GM23248 (cell line): Measurements from ENCODE around the gene ZNF835. TPM values are rescaled to one million over a fixed set of nuclear protein-coding genes. Genes with fewer than 3 reads are reported as not detected.

Experiments used
- DNase-seq: peaks from one replicate; pipeline ENCODE4 v3.0.0-alpha.2; 2015
- H2AFZ ChIP-seq: fragments of 200-600 bp; sonication (generic); 2 replicates; pipeline ENCODE4 v1.6.1; 2016; ENCODE audit warnings: antibody characterized with exemption
- H3F3A ChIP-seq: fragments of 200-600 bp; sonication (generic); 2 replicates; pipeline ENCODE4 v1.6.1; 2016; ENCODE audit warnings: mild to moderate bottlenecking, antibody characterized with exemption, mixed run types; ENCODE audit not compliant: insufficient read depth
- H3K27ac ChIP-seq: fragments of 200-600 bp; sonication (generic); 2 replicates; pipeline ENCODE4 v1.5.1; 2016; ENCODE audit warnings: mild to moderate bottlenecking
- H3K27me3 ChIP-seq: fragments of 200-600 bp; sonication (generic); replicated peaks from 2 replicates; pipeline ENCODE4 v1.6.1; 2016; ENCODE audit warnings: mild to moderate bottlenecking; ENCODE audit not compliant: insufficient read depth
- H3K36me3 ChIP-seq: fragments of 200-600 bp; sonication (generic); 2 replicates; pipeline ENCODE4 v1.6.1; 2016; ENCODE audit warnings: low read depth, mild to moderate bottlenecking
- H3K4me1 ChIP-seq: fragments of 200-600 bp; sonication (generic); 2 replicates; pipeline ENCODE4 v1.6.1; 2016; ENCODE audit warnings: mild to moderate bottlenecking; ENCODE audit not compliant: insufficient read depth
- H3K4me2 ChIP-seq: fragments of 200-600 bp; sonication (generic); one replicate; pipeline ENCODE4 v1.6.1; 2016; ENCODE audit warnings: mild to moderate bottlenecking; ENCODE audit not compliant: unreplicated experiment
- H3K4me3 ChIP-seq: fragments of 200-600 bp; sonication (generic); 2 replicates; pipeline ENCODE4 v1.5.1; 2016; ENCODE audit warnings: mild to moderate bottlenecking
- H3K79me2 ChIP-seq: fragments of 200-600 bp; sonication (generic); 2 replicates; pipeline ENCODE4 v1.6.1; 2016; ENCODE audit warnings: mild to moderate bottlenecking; ENCODE audit not compliant: insufficient read depth
- H3K9ac ChIP-seq: fragments of 200-600 bp; sonication (generic); 2 replicates; pipeline ENCODE4 v1.6.1; 2016; ENCODE audit warnings: mild to moderate bottlenecking
- H3K9me2 ChIP-seq: fragments of 200-600 bp; sonication (generic); 2 replicates; pipeline ENCODE4 v1.6.1; 2016; ENCODE audit warnings: mixed run types, mild to moderate bottlenecking, moderate library complexity; ENCODE audit not compliant: insufficient read depth
- H3K9me3 ChIP-seq: fragments of 200-600 bp; sonication (generic); one replicate; pipeline ENCODE4 v1.6.1; 2017; ENCODE audit warnings: low read depth
- H4K20me1 ChIP-seq: fragments of 200-600 bp; sonication (generic); 2 replicates; pipeline ENCODE4 v1.6.0; 2016; ENCODE audit not compliant: insufficient read depth
- EZH2 ChIP-seq: fragments of 200-600 bp; sonication (generic); IDR thresholded peaks from 2 replicates; pipeline ENCODE4 v1.6.1; 2018; ENCODE audit warnings: antibody characterized with exemption, mild to moderate bottlenecking; ENCODE audit not compliant: insufficient read depth, poor library complexity, severe bottlenecking
- EZH2phosphoT487 ChIP-seq: fragments of 200-600 bp; sonication (generic); IDR thresholded peaks from 2 replicates; pipeline ENCODE4 v1.6.1; 2018; ENCODE audit warnings: antibody characterized with exemption, moderate library complexity, mild to moderate bottlenecking, low read depth; ENCODE audit not compliant: insufficient read depth
- WGBS, 2 experiments: methylation state at CpG; one replicate each; pipeline ENCODE4 v1.1.6; 2015 to 2017; ENCODE audit warnings: low lambda C conversion rate in 2 of 2, low coverage in 1 of 2; ENCODE audit errors: missing lambda C conversion rate in 2 of 2; 5-methylcytosine and 5-hydroxymethylcytosine counted together
- in situ Hi-C: fragments of 300-500 bp; cut with MboI; formaldehyde crosslinking; loops from 2 replicates; pipeline ENCODE4 v1.15.0; 2020
- polyA plus RNA-seq: library from polyadenylated mRNA; unstranded; fragments of >200 nt; fragmentation: Nextera tagmentation; extraction: Ambion mirVana; gene quantifications from 2 replicates; pipeline ENCODE4 v1.2.1, GENCODE V29; 2016
- total RNA-seq: library from RNA; depleted of rRNA; stranded (reverse); fragments of >200 nt; shearing (Covaris generic); gene quantifications from 2 replicates; pipeline ENCODE4 v1.2.3, GENCODE V29; 2014

ZNF835 gene
- total and polyA plus RNA-seq, 2 experiments from 2014 or later: 0.09 TPM; not detected in 1

DNA sequence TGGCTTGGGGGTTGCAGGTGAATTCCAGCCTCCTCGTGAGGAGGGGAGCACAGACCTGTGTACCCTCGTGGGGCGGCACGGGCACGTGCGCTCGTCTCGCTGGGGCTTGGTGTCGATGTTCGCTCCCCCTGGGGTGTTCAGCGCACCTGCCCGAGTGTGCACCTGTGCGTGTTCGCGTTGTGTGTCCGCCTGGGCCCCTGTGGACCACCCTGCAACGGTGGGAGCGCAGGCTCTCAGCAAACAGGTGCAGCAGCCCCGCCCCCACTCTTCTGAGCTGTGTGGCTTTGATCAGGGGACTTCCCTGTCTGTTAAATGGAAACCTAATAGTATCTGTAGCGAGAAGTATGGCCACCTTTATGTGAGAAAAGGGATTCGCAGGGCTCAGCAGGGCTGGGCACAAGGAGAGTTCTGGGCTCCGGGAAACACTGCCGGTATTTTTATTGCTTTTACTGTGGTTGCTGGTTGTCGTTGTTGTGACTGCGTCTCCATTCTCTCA lies 28.0 kb downstream of the ZNF835 start:
- H3K27ac ChIP-seq: no peak overlapping the region
- no peak overlapping the region for H3K9ac ChIP-seq
- no peak overlapping the region for H3K4me2 ChIP-seq
- no peaks in the 10 kb centered on the region for H3K4me1 ChIP-seq
- H3K9me3 ChIP-seq: no peaks in the 10 kb centered on the region
- DNase-seq: no peak
- H3F3A ChIP-seq: no peaks in the 10 kb centered on the region
- H3K36me3 ChIP-seq: no peaks in the 10 kb centered on the region
- no peaks in the 10 kb centered on the region for H4K20me1 ChIP-seq
- no peaks in the 10 kb centered on the region for H3K27me3 ChIP-seq
- in situ Hi-C loops: loop anchor here (25.0 kb wide), 1 partner anchor 606 kb away; no protein-coding TSS in a partner anchor
- H3K9me2 ChIP-seq: no peaks in the 10 kb centered on the region
- TF ChIP-seq EZH2phosphoT487: no peak
- TF ChIP-seq EZH2: no peak
- no peak overlapping the region for H3K4me3 ChIP-seq
- H3K79me2 ChIP-seq: no peaks in the 10 kb centered on the region
- WGBS, 2 experiments: 12 to 17% methylated on average over 12 to 25 of the region's 25 CpGs
- H2AFZ ChIP-seq: no peak overlapping the region

DNA sequence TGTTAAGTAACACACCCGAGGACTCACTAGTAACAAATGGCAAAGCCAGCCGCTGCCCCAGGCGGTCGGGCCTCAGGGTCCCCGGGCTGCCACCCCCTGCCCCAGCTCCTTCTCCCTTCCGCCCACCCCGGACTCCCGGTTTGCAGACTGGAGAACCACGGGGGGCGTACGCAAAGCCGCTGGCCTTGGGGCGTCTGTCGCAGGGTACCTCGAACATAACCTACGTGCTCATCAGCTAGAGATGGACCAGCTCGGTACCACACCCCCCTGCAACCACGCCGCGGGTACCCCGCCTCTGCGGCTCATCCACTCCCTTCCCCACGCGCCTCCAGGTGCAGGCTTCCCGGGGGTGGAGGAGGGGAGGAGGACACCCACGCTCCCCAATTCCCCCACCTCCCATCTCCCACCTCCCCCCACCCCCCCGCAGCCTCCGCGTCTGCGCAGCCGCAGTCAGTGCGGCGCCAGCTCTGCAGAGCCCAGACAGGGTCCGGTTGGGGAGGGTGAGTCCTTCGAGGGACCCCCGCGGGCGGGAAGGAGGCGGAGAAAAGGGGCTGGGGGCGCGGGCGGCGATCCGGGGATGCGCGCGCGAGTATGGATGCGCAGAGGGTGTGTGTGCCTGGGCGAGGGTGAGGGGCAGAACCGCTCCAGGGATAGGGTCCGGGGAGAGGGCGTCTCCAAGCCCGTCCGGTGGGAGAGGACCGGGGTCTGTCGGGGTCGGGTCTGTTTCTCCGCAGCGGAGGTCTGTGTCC lies 28.7 kb downstream of the ZNF835 start, which contains the start of gene SMIM17:
SMIM17 (plus strand) TSS at position 449 of the 749 bp plus-strand sequence. CDS start 2,509 bp downstream, outside the sequence.
- Histone ChIP-seq H3K79me2 (no peaks in the 10 kb centered on the region), H3K9me2 (no peaks in the 10 kb centered on the region), H3F3A (no peaks in the 10 kb centered on the region; the same call in 1 of the 2 replicates), H3K27ac (no peak within 1 kb of the TSS), H3K36me3 (no peaks in the 10 kb centered on the region), H3K4me1 (no peaks in the 10 kb centered on the region), H3K9me3 (no peaks in the 10 kb centered on the region), H4K20me1 (no peaks in the 10 kb centered on the region), H3K4me3 (no peak within 1 kb of the TSS), H3K4me2 (no peak within 1 kb of the TSS), H3K9ac (no peak within 1 kb of the TSS), H2AFZ (no peak within 1 kb of the TSS), H3K27me3 (no peaks in the 10 kb centered on the region)
- TF ChIP-seq EZH2 (no peak), EZH2phosphoT487 (no peak)
- 9% methylated on average over 26 to 58 of the region's 60 CpGs for WGBS, 2 experiments
- no peak for DNase-seq
- in situ Hi-C loops: loop anchor here (25.0 kb wide), 1 partner anchor 606 kb away; no protein-coding TSS in a partner anchor

- peak; percentile 24 for DNase-seq
- 21 to 22% methylated on average over 7 of the region's 7 CpGs for WGBS, 2 experiments
These were observed 32.3 kb downstream of the ZNF835 start for GRCh38 chr19:56639217-56639616.

GRCh38 chr19:56637976-56638555 lies 33.5 kb downstream of the ZNF835 start:
- no peaks in the 10 kb centered on the region for H3K4me1 ChIP-seq
- H3K4me3 ChIP-seq: no peak overlapping the region
- no peaks in the 10 kb centered on the region for H3K9me2 ChIP-seq
- no peaks in the 10 kb centered on the region; the same call in 1 of the 2 replicates for H3F3A ChIP-seq
- no peaks in the 10 kb centered on the region for H3K27me3 ChIP-seq
- H3K27ac ChIP-seq: no peak overlapping the region
- H3K9me3 ChIP-seq: no peaks in the 10 kb centered on the region
- WGBS, 2 experiments: 18 to 21% methylated on average over 20 of the region's 21 CpGs
- TF ChIP-seq EZH2 (no peak), EZH2phosphoT487 (no peak)
- in situ Hi-C loops: loop anchor here (25.0 kb wide), 1 partner anchor 601 kb away; no protein-coding TSS in a partner anchor
- H3K9ac ChIP-seq: no peak overlapping the region
- H2AFZ ChIP-seq: no peak overlapping the region
- no peaks in the 10 kb centered on the region for H3K79me2 ChIP-seq
- no peaks in the 10 kb centered on the region for H4K20me1 ChIP-seq
- no peaks in the 10 kb centered on the region for H3K36me3 ChIP-seq
- peak; percentile 81 for DNase-seq
- no peak overlapping the region for H3K4me2 ChIP-seq

More at GRCh38 chr19:56639217-56639616, 32.3 kb downstream of the ZNF835 start:
- Histone ChIP-seq H3K27ac (no peak overlapping the region), H3K36me3 (no peaks in the 10 kb centered on the region), H3K4me2 (no peak overlapping the region), H3K79me2 (no peaks in the 10 kb centered on the region), H3K9me3 (no peaks in the 10 kb centered on the region), H3K4me1 (no peaks in the 10 kb centered on the region), H3F3A (no peaks in the 10 kb centered on the region; the same call in 1 of the 2 replicates), H2AFZ (no peak overlapping the region), H3K9ac (no peak overlapping the region), H3K4me3 (no peak overlapping the region), H3K9me2 (no peaks in the 10 kb centered on the region), H4K20me1 (no peaks in the 10 kb centered on the region), H3K27me3 (no peaks in the 10 kb centered on the region)
- TF ChIP-seq EZH2phosphoT487 (no peak), EZH2 (no peak)
- in situ Hi-C loops: loop anchor here (25.0 kb wide), 1 partner anchor 602 kb away; no protein-coding TSS in a partner anchor
